ENCODE results near the gene FBN3.

The FBN3 gene

DNA sequence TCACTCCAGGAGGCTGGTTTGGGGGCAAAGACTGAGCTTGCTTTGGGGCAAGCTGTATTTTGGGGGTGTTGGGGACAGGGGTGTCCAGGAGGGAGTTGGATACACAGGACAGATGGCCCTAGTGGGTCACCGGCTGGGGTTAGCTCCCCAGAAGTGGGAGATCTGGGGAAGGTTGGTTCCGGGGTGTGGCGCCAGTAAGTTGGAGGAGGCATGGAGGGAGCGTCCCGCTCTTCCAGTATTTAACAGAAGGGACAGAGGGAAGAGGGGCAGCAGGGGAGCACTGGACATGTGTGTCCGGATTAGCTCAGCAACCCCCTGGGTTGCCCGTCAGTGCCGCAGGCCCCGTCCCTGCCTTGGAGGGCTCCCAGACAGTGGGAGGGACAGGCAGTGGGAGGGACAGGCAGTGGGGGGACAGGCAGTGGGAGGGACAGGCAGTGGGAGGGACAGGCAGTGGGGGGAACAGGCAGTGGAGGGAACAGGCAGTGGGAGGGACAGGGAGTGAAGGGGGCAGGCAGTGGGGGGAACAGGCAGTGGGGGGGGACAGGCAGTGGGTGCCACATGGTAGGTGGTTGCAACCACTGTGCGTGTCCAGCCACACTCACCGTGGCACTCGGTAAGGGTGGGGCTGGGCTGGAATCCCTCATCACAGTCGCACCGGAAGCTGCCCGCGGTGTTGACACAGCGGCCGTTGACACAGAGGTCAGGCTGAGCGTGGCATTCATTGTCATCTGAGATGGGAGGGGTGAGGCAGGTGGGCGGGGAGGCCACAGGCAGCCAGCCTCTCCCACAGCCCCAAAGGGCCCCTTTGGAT lies 63.6 kb downstream of the FBN3 start:
- no peak for DNase-seq (ENCODE audit: low read depth)
- TF ChIP-seq CTCF (conservative IDR thresholded peaks at IDR 0.05; ENCODE audit: low read depth, low read length), result no peak
- H3K4me3 ChIP-seq (ENCODE audit: low read length), result no peak overlapping the region

DNA sequence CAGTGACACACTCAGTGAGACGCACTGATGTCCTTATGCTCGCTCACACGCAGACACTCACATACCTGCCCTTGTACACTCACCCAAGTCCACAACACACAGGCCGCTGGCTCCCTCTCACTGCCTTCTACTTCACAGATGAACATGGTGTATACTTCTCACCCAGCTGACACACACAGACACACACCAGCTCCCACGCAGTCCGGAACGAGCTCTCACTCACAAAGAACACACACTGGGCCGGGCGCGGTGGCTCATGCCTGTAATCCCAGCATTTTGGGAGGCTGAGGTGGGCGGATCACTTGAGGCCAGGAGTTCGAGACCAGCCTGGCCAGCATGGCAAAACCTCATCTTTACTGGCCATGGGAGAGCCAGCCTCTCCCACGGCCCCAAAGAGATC lies 65.2 kb downstream of the FBN3 start:
- no peak for DNase-seq (ENCODE audit: low read depth)
- no peak overlapping the region for H3K4me3 ChIP-seq (ENCODE audit: low read length)
- no peak for TF ChIP-seq CTCF (conservative IDR thresholded peaks at IDR 0.05; ENCODE audit: low read depth, low read length)

GRCh38 chr19:8083141-8083540 lies 66.3 kb downstream of the FBN3 start:
- H3K4me3 ChIP-seq (ENCODE audit: low read length), result no peak overlapping the region
- no peak for TF ChIP-seq CTCF (conservative IDR thresholded peaks at IDR 0.05; ENCODE audit: low read depth, low read length)
- DNase-seq (ENCODE audit: low read depth), result no peak

DNA sequence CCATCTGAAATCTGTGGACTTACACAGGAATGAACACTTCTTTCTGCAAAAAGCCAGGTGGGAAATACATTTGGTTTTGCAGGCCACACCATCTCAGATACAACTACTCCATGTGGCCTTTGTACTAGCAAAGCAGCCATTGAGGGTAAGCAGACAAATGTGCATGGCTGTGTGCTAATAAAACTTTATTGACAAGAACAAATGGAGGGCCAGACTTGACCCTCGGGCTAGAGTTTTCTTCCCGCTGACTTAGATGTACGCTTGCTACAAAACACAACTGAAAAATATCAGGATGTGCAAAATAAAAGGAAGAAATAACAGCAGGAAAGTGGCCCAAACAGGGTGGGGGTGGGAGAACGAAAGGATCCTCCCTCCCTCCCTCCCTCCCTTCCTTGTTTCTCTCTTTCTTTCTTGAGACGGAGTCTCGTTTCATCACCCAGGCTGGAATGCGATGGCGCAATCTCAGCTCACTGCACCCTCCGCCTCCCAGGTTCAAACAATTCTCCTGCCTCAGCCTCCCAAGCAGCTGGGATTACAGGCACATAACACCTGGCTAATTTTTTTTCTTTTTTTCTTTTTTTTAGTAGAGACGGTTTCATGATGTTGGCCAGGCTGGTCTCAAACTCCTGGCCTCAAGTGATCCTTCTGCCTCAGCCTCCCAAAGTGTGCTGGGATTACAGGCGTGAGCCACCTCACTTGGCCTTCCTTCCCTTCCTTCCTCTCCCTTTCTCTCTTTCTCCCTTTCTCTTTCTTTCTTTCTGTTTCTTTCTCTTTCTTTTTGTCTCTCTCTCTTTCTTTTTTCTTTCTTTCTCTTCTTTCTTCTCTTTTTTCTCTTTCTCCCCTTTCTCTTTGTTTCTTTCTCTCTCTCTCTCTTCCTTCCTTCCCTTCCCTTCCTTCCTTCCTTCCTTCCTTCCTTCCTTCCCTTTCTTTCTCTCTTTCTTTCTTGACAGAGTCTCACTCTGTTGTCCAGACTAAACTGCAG lies 67.5 kb downstream of the FBN3 start:
- no peak overlapping the region for H3K4me3 ChIP-seq (ENCODE audit: low read length)
- no peak for TF ChIP-seq CTCF (conservative IDR thresholded peaks at IDR 0.05; ENCODE audit: low read depth, low read length)
- DNase-seq (ENCODE audit: low read depth), result no peak

DNA sequence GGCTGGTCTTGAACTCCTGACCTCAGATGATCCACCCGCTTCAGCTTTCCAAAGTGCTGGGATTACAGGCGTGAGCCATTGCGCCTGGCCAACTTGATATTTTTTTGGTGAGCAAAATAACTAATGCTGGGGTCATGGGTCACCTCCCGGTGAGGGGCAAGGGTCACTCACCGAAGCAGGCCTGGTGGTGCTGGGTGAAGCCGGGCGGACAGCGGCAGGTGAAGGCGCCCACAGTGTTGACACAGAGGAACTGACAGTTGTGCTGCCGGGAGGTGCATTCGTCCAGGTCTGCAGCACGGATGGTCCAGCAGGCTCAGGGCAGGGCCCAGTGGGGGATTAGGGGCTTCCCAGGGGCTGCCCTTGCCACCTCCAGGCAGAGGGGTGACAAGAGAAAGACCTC lies 68.6 kb downstream of the FBN3 start:
- no peak overlapping the region for H3K4me3 ChIP-seq (ENCODE audit: low read length)
- TF ChIP-seq CTCF (conservative IDR thresholded peaks at IDR 0.05; ENCODE audit: low read depth, low read length), result no peak
- no peak for DNase-seq (ENCODE audit: low read depth)

GRCh38 chr19:8079988-8080387 lies 69.4 kb downstream of the FBN3 start:
- no peak for TF ChIP-seq CTCF (conservative IDR thresholded peaks at IDR 0.05; ENCODE audit: low read depth, low read length)
- DNase-seq (ENCODE audit: low read depth), result no peak
- H3K4me3 ChIP-seq (ENCODE audit: low read length), result no peak overlapping the region

Measured in retinal pigment epithelial cell (primary cell).